Mesodermal cell (in vitro differentiated cells): ENCODE measurements around the gene SHISA9.

Experiments used
- H3K27ac ChIP-seq: 2 replicates; pipeline ENCODE4 v1.7.0; 2013; ENCODE audit warnings: mild to moderate bottlenecking, low read depth, low read length, moderate library complexity; ENCODE audit not compliant: severe bottlenecking
- H3K36me3 ChIP-seq: 2 replicates; pipeline ENCODE4 v1.7.1; 2013; ENCODE audit warnings: mild to moderate bottlenecking, low read length, moderate library complexity; ENCODE audit not compliant: control insufficient read depth, insufficient read depth
- H3K4me1 ChIP-seq: one replicate; pipeline ENCODE4 v1.7.1; 2013; ENCODE audit warnings: mild to moderate bottlenecking, low read length; ENCODE audit not compliant: insufficient read depth, control insufficient read depth, poor library complexity, severe bottlenecking
- H3K4me3 ChIP-seq: 2 replicates; pipeline ENCODE4 v1.7.0; 2013; ENCODE audit warnings: low read length, control low read depth, mild to moderate bottlenecking; ENCODE audit not compliant: insufficient read depth, poor library complexity, severe bottlenecking; ENCODE audit errors: extremely low read depth
- H3K9me3 ChIP-seq: 2 replicates; pipeline ENCODE4 v1.7.1; 2013; ENCODE audit warnings: mild to moderate bottlenecking, low read length, moderate library complexity; ENCODE audit not compliant: control insufficient read depth
- WGBS, 2 experiments: methylation state at CpG; one replicate each; pipeline ENCODE4 v1.1.5; 2013; ENCODE audit warnings: missing lambda C conversion rate in 2 of 2; ENCODE audit not compliant: insufficient coverage in 2 of 2; 5-methylcytosine and 5-hydroxymethylcytosine counted together

SHISA9 gene

DNA sequence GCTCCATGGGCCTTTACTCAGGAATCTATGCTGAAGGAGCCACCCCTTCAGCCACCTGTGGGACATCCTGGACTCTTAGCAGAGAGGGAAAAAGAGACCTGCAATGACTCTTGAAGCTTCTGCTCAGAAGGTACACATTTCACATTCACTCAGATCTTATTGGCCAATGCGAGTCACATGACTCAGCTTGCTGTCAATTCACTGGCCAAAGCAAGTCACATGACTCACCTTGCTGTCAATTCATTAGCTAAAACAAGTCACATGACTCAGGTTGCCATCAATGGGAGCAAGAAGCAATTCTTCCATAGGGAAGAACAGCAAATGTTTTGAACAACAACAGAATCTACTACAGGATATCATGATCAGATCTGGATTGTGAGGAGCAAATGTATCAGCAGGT, 233.4 kb downstream of the SHISA9 start:
- 89 to 100% methylated on average over 1 of the region's 1 CpG for WGBS, 2 experiments

DNA sequence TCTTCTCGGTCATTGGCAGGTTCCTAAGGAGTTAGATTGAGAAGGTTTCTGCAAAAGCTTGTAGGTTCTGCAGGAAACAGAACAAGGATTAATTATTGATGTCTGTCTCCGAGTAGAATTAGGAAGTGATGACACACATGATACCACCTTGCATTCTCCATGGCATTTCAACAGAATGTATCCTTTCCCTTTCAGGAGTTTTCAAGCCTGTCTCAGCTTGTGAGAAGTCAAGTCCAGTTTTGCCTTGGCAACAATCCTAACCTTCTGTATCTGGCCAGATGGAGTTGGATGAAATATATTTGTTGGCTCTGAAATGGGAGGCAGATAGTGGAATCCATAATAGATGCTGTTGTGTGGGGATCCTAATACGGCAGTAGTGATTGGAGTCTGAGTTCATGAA, 235.5 kb downstream of the SHISA9 start:
- 50 to 100% methylated on average over 1 to 2 of the region's 3 CpGs for WGBS, 2 experiments
- no peak overlapping the region for H3K4me3 ChIP-seq
- no peaks in the 10 kb centered on the region for H3K36me3 ChIP-seq
- peaks cover 7% of the 10 kb centered on the region for H3K4me1 ChIP-seq
- H3K27ac ChIP-seq, result no peak overlapping the region
- no peaks in the 10 kb centered on the region for H3K9me3 ChIP-seq

More for the DNA sequence above, 233.4 kb downstream of the SHISA9 start:
- Histone ChIP-seq H3K27ac (no peak overlapping the region), H3K4me3 (no peak overlapping the region), H3K9me3 (no peaks in the 10 kb centered on the region), H3K36me3 (no peaks in the 10 kb centered on the region), H3K4me1 (peaks cover 7% of the 10 kb centered on the region)

DNA sequence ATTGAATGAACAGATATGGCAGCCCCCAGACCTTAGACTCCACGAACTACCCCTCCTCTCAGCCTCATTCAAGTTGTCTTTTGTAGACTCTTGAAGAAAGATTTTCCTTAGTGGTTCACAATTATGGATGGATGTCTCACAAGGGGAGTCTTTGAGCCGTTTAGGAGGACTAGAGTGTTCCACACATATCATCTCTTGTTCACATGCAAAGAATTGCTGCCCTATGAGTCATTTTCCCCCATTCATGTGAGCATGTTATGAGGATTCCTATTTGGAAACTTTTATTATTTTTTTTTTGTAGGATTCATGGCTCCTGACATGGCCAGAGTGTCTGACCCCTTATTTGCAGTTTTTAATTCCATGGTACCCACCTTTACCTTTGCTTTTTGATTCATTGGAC, 237.1 kb downstream of the SHISA9 start:
- no CpG with 5 or more reads among the region's 2 CpGs for WGBS, 2 experiments
- H3K27ac ChIP-seq, result no peak overlapping the region
- H3K4me3 ChIP-seq, result no peak overlapping the region
- peaks cover 7% of the 10 kb centered on the region for H3K4me1 ChIP-seq
- no peaks in the 10 kb centered on the region for H3K36me3 ChIP-seq
- H3K9me3 ChIP-seq, result no peaks in the 10 kb centered on the region

DNA sequence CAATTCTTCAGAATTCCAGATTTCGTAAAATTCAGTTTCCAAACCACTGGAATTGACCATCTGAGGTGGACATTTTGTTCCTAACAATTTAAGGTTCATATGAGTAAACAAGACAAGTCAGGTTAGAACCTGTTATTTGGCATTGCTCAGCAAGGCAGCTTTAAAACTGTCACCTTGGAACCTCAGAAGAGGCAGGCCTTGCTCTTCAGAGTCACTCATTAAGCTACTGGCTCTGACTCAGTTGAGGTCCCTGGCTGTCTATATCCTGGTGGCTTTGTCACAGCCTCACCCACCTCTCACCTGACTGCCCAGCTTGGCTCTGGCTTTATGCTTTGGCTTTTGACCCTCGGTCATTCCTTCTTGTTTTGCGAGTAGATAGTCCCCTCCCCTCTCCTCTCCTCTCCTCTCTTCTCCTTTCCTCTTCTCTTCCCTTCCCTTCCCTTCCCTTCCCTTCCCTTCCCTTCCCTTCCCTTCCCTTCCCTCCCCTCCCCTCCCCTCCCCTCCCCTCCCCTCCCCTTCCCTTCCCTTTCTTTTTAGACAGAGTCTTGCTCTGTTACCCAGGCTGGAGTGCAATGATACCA, 238.4 kb downstream of the SHISA9 start:
- Histone ChIP-seq H3K4me1 (peaks cover 7% of the 10 kb centered on the region), H3K4me3 (no peak overlapping the region), H3K27ac (no peak overlapping the region), H3K36me3 (no peaks in the 10 kb centered on the region), H3K9me3 (no peaks in the 10 kb centered on the region)
- WGBS, 2 experiments, result 83 to 88% methylated on average over 1 to 2 of the region's 3 CpGs

DNA sequence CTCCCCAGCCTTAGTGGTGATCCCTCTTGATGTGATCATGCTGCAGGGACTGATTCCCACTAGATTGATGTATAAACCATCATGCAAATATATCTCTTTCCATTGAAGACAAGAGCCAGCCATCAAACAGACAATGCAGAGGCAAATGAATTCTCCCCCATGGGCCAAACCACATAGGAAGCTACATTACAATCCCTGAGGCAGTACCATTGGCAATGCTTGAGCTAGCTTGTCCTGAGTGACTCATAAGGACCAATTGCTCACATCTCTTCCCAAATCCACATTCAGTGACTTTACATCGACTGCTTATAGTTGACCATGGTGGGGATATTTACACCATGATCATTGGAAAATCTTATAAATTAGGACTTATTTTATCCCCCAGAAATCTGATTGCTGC, 242.2 kb downstream of the SHISA9 start:
- no peak overlapping the region for H3K4me3 ChIP-seq
- no peaks in the 10 kb centered on the region for H3K36me3 ChIP-seq
- peaks cover 4% of the 10 kb centered on the region for H3K4me1 ChIP-seq
- WGBS, 2 experiments, result no CpG with 5 or more reads among the region's 1 CpG
- no peak overlapping the region for H3K27ac ChIP-seq
- no peaks in the 10 kb centered on the region for H3K9me3 ChIP-seq

DNA sequence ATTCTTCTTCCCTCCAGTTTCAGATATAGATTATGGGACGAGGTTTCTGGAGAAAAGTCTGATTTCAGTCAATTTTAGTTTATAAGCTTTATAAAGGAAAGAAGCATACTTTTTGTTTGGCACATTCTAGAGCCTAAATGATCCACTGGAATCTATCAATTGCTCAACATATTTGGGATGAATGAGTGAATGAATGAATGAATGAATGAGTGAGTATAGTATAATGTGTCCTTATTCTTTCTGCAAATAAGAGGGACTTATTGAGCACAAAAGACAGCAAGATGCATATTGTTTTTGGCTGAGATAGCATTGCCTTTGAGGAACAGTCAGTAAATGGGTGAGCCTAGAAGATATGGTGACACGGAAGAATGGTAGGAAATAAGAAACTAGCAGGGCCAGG, 245.4 kb downstream of the SHISA9 start:
- H3K36me3 ChIP-seq, result no peaks in the 10 kb centered on the region
- no peak overlapping the region for H3K4me3 ChIP-seq
- H3K27ac ChIP-seq, result no peak overlapping the region
- WGBS, 2 experiments, result 83% methylated on average over 1 of the region's 2 CpGs; no CpG with 5 or more reads in 1 of the 2 experiments
- H3K4me1 ChIP-seq, result no peaks in the 10 kb centered on the region
- no peaks in the 10 kb centered on the region for H3K9me3 ChIP-seq

DNA sequence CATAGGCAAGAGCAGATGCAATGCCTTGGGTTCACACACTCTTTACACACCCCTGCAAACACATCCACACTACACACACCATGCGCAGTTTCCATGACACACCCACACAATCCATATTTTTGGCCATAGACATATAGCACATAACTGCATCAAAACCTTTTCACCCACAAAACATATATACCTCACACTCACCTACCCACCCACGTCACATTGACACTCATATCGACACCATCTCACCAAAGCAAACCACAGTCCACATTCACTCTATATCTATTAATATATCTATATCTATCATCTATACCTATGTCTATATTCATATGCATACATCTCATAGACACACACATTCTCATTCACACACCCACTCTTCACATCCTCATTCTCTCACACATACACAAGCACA, 246.9 kb downstream of the SHISA9 start:
- Histone ChIP-seq H3K36me3 (no peaks in the 10 kb centered on the region), H3K4me3 (no peak overlapping the region), H3K9me3 (no peaks in the 10 kb centered on the region), H3K4me1 (no peaks in the 10 kb centered on the region), H3K27ac (no peak overlapping the region)
- WGBS, 2 experiments, result 94 to 95% methylated on average over 3 of the region's 3 CpGs

DNA sequence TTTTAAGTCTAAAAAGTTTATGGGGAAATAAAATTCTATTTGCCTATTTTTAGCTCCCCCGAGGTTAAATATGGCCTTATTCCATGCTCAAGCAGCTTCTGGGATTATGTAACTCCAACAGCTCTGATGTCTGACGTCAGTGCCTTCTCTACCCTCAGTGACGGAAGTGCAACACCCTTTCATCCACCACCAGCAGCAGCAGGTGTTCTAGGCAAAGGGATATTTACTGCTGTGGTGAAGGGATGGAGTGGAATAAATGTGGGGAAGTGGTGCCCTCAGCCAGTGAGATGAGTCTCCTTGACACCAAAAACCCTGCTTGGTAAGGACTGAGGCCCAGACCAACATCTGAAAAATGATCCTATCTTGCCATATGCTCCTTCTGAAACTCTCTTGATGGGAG, 247.4 kb downstream of the SHISA9 start:
- no peaks in the 10 kb centered on the region for H3K4me1 ChIP-seq
- H3K36me3 ChIP-seq, result no peaks in the 10 kb centered on the region
- no peak overlapping the region for H3K4me3 ChIP-seq
- WGBS, 2 experiments, result 100% methylated on average over 1 of the region's 3 CpGs; no CpG with 5 or more reads in 1 of the 2 experiments
- no peaks in the 10 kb centered on the region for H3K9me3 ChIP-seq
- H3K27ac ChIP-seq, result no peak overlapping the region

DNA sequence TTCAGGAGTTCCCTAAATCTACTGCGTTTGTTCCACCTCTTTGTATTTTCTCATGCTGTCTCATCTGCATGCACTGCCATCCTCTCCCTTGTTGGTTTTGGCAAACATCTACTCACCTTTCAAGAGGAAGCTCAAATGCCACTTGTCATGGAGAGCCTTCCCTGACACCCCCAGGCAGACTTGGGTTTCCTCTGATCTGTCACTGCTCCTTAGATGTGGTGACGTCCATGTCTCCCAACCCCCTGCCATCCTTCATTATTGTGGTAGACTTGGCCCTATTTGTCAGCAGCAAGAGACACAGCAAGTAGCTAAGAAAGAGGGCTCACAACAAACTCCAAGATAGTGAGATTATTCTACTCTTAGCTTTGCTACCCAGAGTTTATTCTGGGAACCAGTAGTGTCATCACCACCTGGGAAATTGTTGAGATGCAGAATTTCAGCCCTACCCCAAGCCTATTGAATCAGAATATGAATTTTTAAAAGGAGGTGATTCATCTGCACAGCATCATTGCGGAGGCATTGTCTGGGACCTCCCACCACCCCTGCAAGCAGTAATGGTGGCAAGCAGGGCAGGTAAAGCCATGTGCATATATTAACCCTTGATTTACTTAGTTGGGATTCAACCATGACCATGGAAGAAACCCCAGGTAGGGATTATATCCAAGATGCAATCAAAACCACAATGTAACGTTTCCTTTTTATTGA, 248.9 kb downstream of the SHISA9 start:
- H3K27ac ChIP-seq, result no peak overlapping the region
- H3K4me3 ChIP-seq, result no peak overlapping the region
- H3K9me3 ChIP-seq, result no peaks in the 10 kb centered on the region
- H3K4me1 ChIP-seq, result peaks cover 4% of the 10 kb centered on the region
- 80 to 93% methylated on average over 3 of the region's 4 CpGs for WGBS, 2 experiments
- no peaks in the 10 kb centered on the region for H3K36me3 ChIP-seq

DNA sequence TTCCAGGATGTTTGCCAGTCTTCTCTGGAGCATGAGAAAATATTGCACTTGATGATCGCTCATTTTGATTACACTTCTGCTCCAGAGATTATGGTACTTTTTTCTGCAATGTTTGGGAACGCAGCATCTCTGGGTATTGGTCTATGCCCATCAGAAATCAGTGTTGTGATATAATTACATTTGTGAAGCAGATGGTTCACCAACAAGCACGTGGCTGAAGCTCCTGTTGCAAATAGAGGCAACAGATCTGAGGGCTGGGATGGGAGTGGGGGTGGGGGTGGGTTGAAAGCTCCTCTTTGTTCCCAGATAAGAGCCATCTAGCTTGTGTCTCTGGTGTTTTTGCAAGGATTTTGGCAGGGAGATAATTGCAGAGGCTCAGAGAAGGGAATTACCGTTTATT, 252.3 kb downstream of the SHISA9 start:
- Histone ChIP-seq H3K4me1 (peaks cover 14% of the 10 kb centered on the region), H3K36me3 (no peaks in the 10 kb centered on the region), H3K4me3 (no peak overlapping the region), H3K9me3 (no peaks in the 10 kb centered on the region), H3K27ac (no peak overlapping the region)
- 69 to 76% methylated on average over 3 of the region's 4 CpGs for WGBS, 2 experiments

DNA sequence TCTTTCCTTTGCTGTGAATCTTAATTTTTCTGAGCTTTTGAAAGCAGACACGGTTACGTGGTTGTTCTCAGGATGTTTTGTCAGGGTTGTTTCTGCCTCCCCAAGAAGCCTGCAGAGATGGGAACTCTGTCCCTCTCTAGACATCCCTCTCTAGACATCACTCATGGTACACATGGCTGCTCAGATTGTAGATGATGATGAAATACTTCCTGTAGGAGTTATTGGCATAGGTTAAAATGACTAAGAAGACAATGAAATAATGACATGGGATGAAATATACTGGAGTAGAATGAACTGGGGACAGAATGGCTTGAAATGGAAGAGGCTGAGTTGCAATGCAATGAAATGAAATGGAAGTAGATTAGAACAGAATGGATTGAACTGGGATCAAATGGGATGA, 253.4 kb downstream of the SHISA9 start:
- peaks cover 14% of the 10 kb centered on the region for H3K4me1 ChIP-seq
- WGBS, 2 experiments, result no CpG with 5 or more reads among the region's 2 CpGs
- no peak overlapping the region for H3K27ac ChIP-seq
- H3K36me3 ChIP-seq, result no peaks in the 10 kb centered on the region
- no peak overlapping the region for H3K4me3 ChIP-seq
- no peaks in the 10 kb centered on the region for H3K9me3 ChIP-seq
